Esophagus squamous epithelium (tissue), 4 donors: ENCODE data around the gene SLC6A17.

Source experiments
- CTCF ChIP-seq, 6 experiments: fragments of 450-650 bp in 4 of 6; fragments of 200-600 bp in 2 of 6; sonication (generic) in 2 of 6; IDR thresholded peaks; one replicate each; pipeline ENCODE4 v1.5.1; 2016 to 2019; ENCODE audit warnings: antibody characterized with exemption in 6 of 6, mild to moderate bottlenecking in 4 of 6, moderate library complexity in 4 of 6
- POLR2A ChIP-seq, 4 donors: fragments of 450-650 bp; IDR thresholded peaks; one replicate each; pipeline ENCODE4 v1.6.1; 2017; ENCODE audit warnings: antibody characterized with exemption in 4 of 4, mild to moderate bottlenecking in 4 of 4, moderate library complexity in 3 of 4

GRCh38 chr1:110132682-110133081, 17.6 kb upstream of the SLC6A17 start:
- no peak for TF ChIP-seq POLR2A (IDR thresholded peaks at IDR 0.05)
- TF ChIP-seq CTCF (IDR thresholded peaks at IDR 0.05) = no peak
